K562 (cell line): ENCODE results near the gene FGF11. TPM values are rescaled to one million over a fixed set of nuclear protein-coding genes. Genes with fewer than 3 reads are reported as not detected.
A peak's percentile ranks its signal among the peaks of the same experiment; 100 is the strongest.

ENCODE experiments used
- CCAR2 ChIP-seq: fragments of 200-400 bp; formaldehyde crosslinking; IDR thresholded peaks from 2 replicates; pipeline ENCODE4 v1.6.1; 2017; ENCODE audit warnings: mild to moderate bottlenecking, low read depth, low read length
- CSDE1 ChIP-seq, 2 experiments: fragments of 450-650 bp; IDR thresholded peaks; 2 replicates each; pipeline ENCODE4 v1.6.1; 2016; ENCODE audit warnings: mild to moderate bottlenecking in 1 of 2
- DPF2 ChIP-seq: fragments of 450-650 bp; IDR thresholded peaks from 2 replicates; pipeline ENCODE4 v1.6.1; 2016
- E2F4 ChIP-seq: sonication (generic); formaldehyde crosslinking; IDR thresholded peaks from 2 replicates; pipeline ENCODE4 v1.8.0; 2022; ENCODE audit warnings: mild to moderate bottlenecking, low read depth, missing genetic modification reagents
- EGR1 ChIP-seq: fragments of 450-650 bp; conservative IDR thresholded peaks from 2 replicates; pipeline ENCODE4 v1.6.1; 2017; ENCODE audit warnings: mild to moderate bottlenecking
- GATAD2B ChIP-seq: fragments of 450-650 bp; IDR thresholded peaks from 2 replicates; pipeline ENCODE4 v1.6.1; 2017; ENCODE audit warnings: mild to moderate bottlenecking, borderline replicate concordance
- ILF3 ChIP-seq: fragments of 450-650 bp; IDR thresholded peaks from 2 replicates; pipeline ENCODE4 v1.6.1; 2018; ENCODE audit warnings: antibody characterized with exemption, mild to moderate bottlenecking, moderate library complexity, borderline replicate concordance
- MXD1 ChIP-seq: fragments of 250-450 bp; sonication (Bioruptor Pico); IDR thresholded peaks from 2 replicates; pipeline ENCODE4 v1.8.0; 2021; ENCODE audit warnings: borderline replicate concordance, mild to moderate bottlenecking, moderate library complexity; ENCODE audit not compliant: poor library complexity, severe bottlenecking
- NR1H2 ChIP-seq: sonication (generic); formaldehyde crosslinking; IDR thresholded peaks from 2 replicates; pipeline ENCODE4 v1.4.0; 2020; ENCODE audit warnings: mild to moderate bottlenecking, missing genetic modification reagents
- PCBP1 ChIP-seq: fragments of 200-400 bp; formaldehyde crosslinking; IDR thresholded peaks from 2 replicates; pipeline ENCODE4 v1.6.1; 2018; ENCODE audit warnings: mild to moderate bottlenecking, low read depth, low read length; ENCODE audit not compliant: poor library complexity, severe bottlenecking
- PCBP2 ChIP-seq: fragments of 200-400 bp; formaldehyde crosslinking; IDR thresholded peaks from 2 replicates; pipeline ENCODE4 v1.6.1; 2018; ENCODE audit warnings: low read length, low read depth, mild to moderate bottlenecking, moderate library complexity; ENCODE audit not compliant: poor library complexity, severe bottlenecking
- PHF20 ChIP-seq: fragments of 450-650 bp; IDR thresholded peaks from 2 replicates; pipeline ENCODE4 v1.6.1; 2018; ENCODE audit not compliant: partially characterized antibody
- PRDM10 ChIP-seq: fragments of 450-650 bp; IDR thresholded peaks from 2 replicates; pipeline ENCODE4 v1.6.1; 2018; ENCODE audit not compliant: partially characterized antibody
- RB1 ChIP-seq: fragments of 450-650 bp; IDR thresholded peaks from 2 replicates; pipeline ENCODE4 v1.6.1; 2017; ENCODE audit warnings: low read depth, mild to moderate bottlenecking
- SMARCA5 ChIP-seq: fragments of 450-650 bp; IDR thresholded peaks from 2 replicates; pipeline ENCODE4 v1.6.1; 2016
- SNIP1 ChIP-seq: fragments of 450-650 bp; IDR thresholded peaks from 2 replicates; pipeline ENCODE4 v1.7.1; 2017; ENCODE audit warnings: low read depth, mild to moderate bottlenecking
- USF1 ChIP-seq: sonication (generic); formaldehyde crosslinking; IDR thresholded peaks from 2 replicates; pipeline ENCODE4 v1.9.0; 2022; ENCODE audit warnings: mild to moderate bottlenecking, missing genetic modification reagents
- ZNF143 ChIP-seq: sonication (generic); formaldehyde crosslinking; IDR thresholded peaks from 2 replicates; pipeline ENCODE4 v1.9.0; 2022; ENCODE audit warnings: mild to moderate bottlenecking, missing genetic modification reagents
- ZNF217 ChIP-seq: sonication (generic); formaldehyde crosslinking; IDR thresholded peaks from 2 replicates; pipeline ENCODE4 v1.8.0; 2022; ENCODE audit warnings: mild to moderate bottlenecking, missing genetic modification reagents
- ZNF740 ChIP-seq, 3 experiments: fragments of 200-800 bp in 1 of 3; sonication (Bioruptor generic) in 1 of 3; sonication (generic) in 1 of 3; formaldehyde crosslinking in 1 of 3; IDR thresholded peaks; 2 replicates each; pipeline versions ENCODE4 v1.6.1 to v1.8.0; 2016 to 2022; ENCODE audit warnings: mild to moderate bottlenecking in 2 of 3, missing compliant biosample characterization in 2 of 3, missing genetic modification characterization in 2 of 3, missing genetic modification reagents in 1 of 3
- polyA plus RNA-seq, 8 experiments: library from polyadenylated mRNA; depleted of rRNA in 4 of 8; stranded (reverse) in 5 of 8; unstranded in 3 of 8; fragments of >200 nt; fragmentation: Nextera tagmentation in 2 of 8; fragmentation: Illumina TruSeq in 1 of 8; extraction: Ambion mirVana in 2 of 8; extraction: Trizol in 1 of 8; gene quantifications; 2 replicates each; pipeline versions ENCODE4 v1.2.1 to v1.2.3, GENCODE V29; 2011 to 2014; ENCODE audit warnings: inconsistent platforms in 1 of 8, missing spikeins in 1 of 8
- total RNA-seq, 7 experiments: library from RNA; depleted of rRNA in 6 of 7; stranded (reverse); fragments of >200 nt in 6 of 7; fragmentation: Illumina TruSeq in 2 of 7; extraction: Trizol in 2 of 7; gene quantifications; 2 replicates each; pipeline versions ENCODE4 v1.2.1 to v1.2.3, GENCODE V29; 2011 to 2021; ENCODE audit warnings: low replicate concordance in 1 of 7

The FGF11 gene
- total and polyA plus RNA-seq, 9 of the 15 experiments (the other 6 are each of a cell fraction or from before 2014, with no cell fraction given): 1.2 to 7.5 (median 3.0) TPM

GRCh38 chr17:7484067-7484918 is 45.0 kb downstream of the FGF11 start, which contains the start of gene POLR2A (continued):
- TF ChIP-seq PCBP1 (peak; percentile 92), PHF20 (no peak), SNIP1 (no peak), MXD1 (CRISPR knock-in tag) (no peak), E2F4 (CRISPR knock-in tag) (peak; percentile 88), PCBP2 (no peak), SMARCA5 (no peak), ZNF217 (CRISPR knock-in tag) (no peak), PRDM10 (peak; percentile 99), CSDE1 (IDR thresholded peaks at IDR 0.05) (peak in 1 of 2 experiments; percentile 92; a peak in 2 of 4 replicates), EGR1 (peak; percentile 87), ILF3 (peak; percentile 92; the same call in 1 of the 2 replicates), DPF2 (peak; percentile 56), ZNF143 (peak; percentile 63; the same call in 1 of the 2 replicates), CCAR2 (no peak), RB1 (peak; percentile 46; the same call in 1 of the 2 replicates), GATAD2B (0 out of 2 replicates have a peak, but pooled peaks have one; percentile 15), ZNF740 (CRISPR knock-in tag; IDR thresholded peaks at IDR 0.05) (peak; percentile 83), ZNF740 (tag; IDR thresholded peaks at IDR 0.05) (peak in 1 of 2 experiments; percentile 48; a peak in 1 of 4 replicates), NR1H2 (peak; percentile 90), USF1 (CRISPR knock-in tag) (no peak)
